ENCODE results near the gene TBCK. TPM values are rescaled to one million over a fixed set of nuclear protein-coding genes. Genes with fewer than 3 reads are reported as not detected.

TBCK gene
- total RNA-seq (10 to 100 TPM; 18.8 to 29.0 (median 23.7) TPM), polyA plus RNA-seq (6.9 TPM)
- long read RNA-seq, donor 1, transcript TBCK-204 (26 exons, 3,047 nt) = major isoform, 10 of 26 reads
- long read RNA-seq, donor 1, partial matches to known transcripts = 8 of 26 reads
- long read RNA-seq, donor 1, other reads (novel, unspliced or antisense) = 6 of 26 reads
- long read RNA-seq, donor 2, transcript TBCK-204 (26 exons, 3,047 nt) = major isoform, 6 of 6 reads
- long read RNA-seq, donor 2, partial matches to known transcripts = 0 of 6 reads
- long read RNA-seq, donor 2, other reads (novel, unspliced or antisense) = 0 of 6 reads
- long read RNA-seq, donor 3, transcript TBCK-204 (26 exons, 3,047 nt) = major isoform, 14 of 24 reads
- long read RNA-seq, donor 3, partial matches to known transcripts = 3 of 24 reads
- long read RNA-seq, donor 3, other reads (novel, unspliced or antisense) = 4 of 24 reads
- long read RNA-seq, donor 4, partial matches to known transcripts = 1 of 3 reads
- long read RNA-seq, donor 4, other reads (novel, unspliced or antisense) = 1 of 3 reads

DNA sequence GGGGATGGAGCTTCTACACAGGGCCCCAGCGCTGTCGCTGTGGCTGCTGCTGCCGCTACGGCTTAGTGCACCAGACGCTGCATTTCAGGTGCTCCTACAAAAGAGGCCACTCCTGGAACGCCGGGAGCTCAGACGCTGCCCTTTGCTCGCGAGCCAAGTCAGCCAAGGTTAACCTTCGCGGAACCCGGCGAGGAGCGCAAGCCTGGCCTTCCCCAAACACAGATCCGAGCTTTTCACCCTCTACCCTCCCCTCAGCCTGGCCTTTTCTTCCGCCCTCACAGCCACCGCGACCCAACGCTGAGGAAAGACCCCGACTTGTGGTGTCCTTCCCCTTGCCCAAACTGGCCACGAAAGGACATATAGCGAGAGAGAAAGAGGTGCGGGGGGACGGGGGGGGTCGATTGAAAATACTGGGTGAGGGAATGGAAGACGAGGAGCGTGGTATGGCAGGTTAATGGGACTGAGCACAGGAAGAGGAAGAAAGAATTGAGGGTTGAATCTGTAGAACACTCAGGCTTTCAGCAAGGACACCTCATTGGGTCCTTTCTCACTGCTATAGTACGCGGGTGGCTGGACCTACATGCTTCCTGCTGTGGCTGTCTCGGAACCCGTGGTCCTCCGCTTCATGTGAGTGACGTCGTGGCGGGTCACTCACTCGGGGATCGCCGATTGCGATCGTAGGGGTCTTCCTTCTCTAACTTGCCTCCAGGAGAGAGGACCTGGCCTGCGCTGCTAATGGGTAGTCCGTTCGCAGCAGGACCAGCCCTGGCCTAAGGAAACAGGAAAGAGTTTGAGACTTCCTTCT, at the start of gene TBCK, which contains the start of gene AIMP1:
Gene TBCK, minus strand, starts transcription at position 242 of the 805 bp plus-strand sequence. CDS start 7,249 bp downstream, outside the sequence.
Gene AIMP1, plus strand, starts transcription at position 583 of the 805 bp plus-strand sequence. CDS start 8,460 bp downstream, outside the sequence.
- WGBS = under 1% methylated on average over 44 of the region's 44 CpGs
- ATAC-seq (peak; percentile 98 to 99), DNase-seq (peak; percentile 89 to 94 (median 94))
- Histone ChIP-seq H3K4me3 (ENCODE audit: low read length) (peak within 1 kb of the TSS; percentile 90), H3K9me3 (ENCODE audit: control insufficient read depth, low read length) (no peaks in the 10 kb centered on the region), H3K27me3 (ENCODE audit: control insufficient read depth, insufficient read depth) (no peaks in the 10 kb centered on the region), H3K4me1 (ENCODE audit: control insufficient read depth, insufficient read depth, low read length) (peaks cover 2% of the 10 kb centered on the region), H3K27ac (ENCODE audit: low read length) (peak within 1 kb of the TSS; percentile 71)
- intact Hi-C loops (cut with DNase I) = no loop called here

DNA sequence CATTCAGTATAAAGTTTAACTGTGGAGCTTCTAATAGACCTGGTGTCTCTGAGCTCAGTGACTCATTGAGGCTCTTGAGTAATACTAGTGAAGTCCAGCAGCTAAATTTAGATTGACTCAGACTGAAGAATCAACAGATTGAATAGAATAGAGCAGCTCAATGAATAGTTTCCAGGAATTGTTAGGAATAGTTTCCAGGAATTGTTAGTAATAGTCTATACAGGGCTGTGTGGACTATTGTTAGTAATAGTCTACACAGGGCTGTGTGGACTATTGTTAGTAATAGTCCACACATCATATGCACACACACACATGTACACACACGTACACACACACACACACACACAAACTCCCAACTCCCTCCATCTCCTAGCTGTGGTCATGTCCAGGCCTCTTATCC, 49.6 kb upstream of the TBCK start:
- peak; percentile 88 to 96 for ATAC-seq
- Histone ChIP-seq H3K4me3 (ENCODE audit: low read length) (no peak overlapping the region), H3K27ac (ENCODE audit: low read length) (no peak overlapping the region), H3K27me3 (ENCODE audit: control insufficient read depth, insufficient read depth) (no peaks in the 10 kb centered on the region), H3K9me3 (ENCODE audit: control insufficient read depth, low read length) (no peaks in the 10 kb centered on the region), H3K4me1 (ENCODE audit: control insufficient read depth, insufficient read depth, low read length) (no peaks in the 10 kb centered on the region)
- 61% methylated on average over 1 of the region's 1 CpG for WGBS
- no peak for DNase-seq
- intact Hi-C loops (cut with DNase I) = loop anchor here in 1 of 4 donors (5.0 kb wide), 1 partner anchor 137 kb away; no protein-coding TSS in a partner anchor

DNA sequence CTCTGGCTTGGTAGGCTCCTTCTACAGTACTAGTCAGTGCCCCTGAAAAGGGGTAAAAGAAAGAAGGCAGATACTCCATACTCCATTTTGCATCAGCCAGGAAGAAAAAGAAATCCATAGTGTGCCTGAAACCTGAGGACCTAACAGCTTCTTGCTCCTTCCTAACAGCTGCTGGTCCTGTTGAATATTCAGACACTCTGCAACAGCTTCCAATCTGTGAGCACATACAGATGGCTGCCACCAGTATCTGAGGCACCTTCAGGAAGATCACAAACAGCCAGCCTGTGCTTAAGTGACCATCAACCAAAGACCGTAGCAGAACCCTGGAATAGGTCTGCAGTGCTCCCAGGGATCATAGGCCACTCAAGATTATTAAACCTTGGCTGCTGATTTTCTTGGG, 48.3 kb upstream of the TBCK start:
- no peaks in the 10 kb centered on the region for H3K4me1 ChIP-seq (ENCODE audit: control insufficient read depth, insufficient read depth, low read length)
- intact Hi-C loops (cut with DNase I) = no loop called here
- H3K4me3 ChIP-seq (ENCODE audit: low read length) = no peak overlapping the region
- no peaks in the 10 kb centered on the region for H3K27me3 ChIP-seq (ENCODE audit: control insufficient read depth, insufficient read depth)
- H3K9me3 ChIP-seq (ENCODE audit: control insufficient read depth, low read length) = no peaks in the 10 kb centered on the region
- H3K27ac ChIP-seq (ENCODE audit: low read length) = no peak overlapping the region
- 82% methylated on average over 1 of the region's 1 CpG for WGBS
- no peak for DNase-seq
- ATAC-seq = no peak

- no peaks in the 10 kb centered on the region for H3K27me3 ChIP-seq (ENCODE audit: control insufficient read depth, insufficient read depth)
- intact Hi-C loops (cut with DNase I) = no loop called here
- no peaks in the 10 kb centered on the region for H3K4me1 ChIP-seq (ENCODE audit: control insufficient read depth, insufficient read depth, low read length)
- no peak for ATAC-seq
- 72% methylated on average over 3 of the region's 3 CpGs for WGBS
- no peak for DNase-seq
- H3K27ac ChIP-seq (ENCODE audit: low read length) = no peak overlapping the region
- H3K4me3 ChIP-seq (ENCODE audit: low read length) = no peak overlapping the region
- H3K9me3 ChIP-seq (ENCODE audit: control insufficient read depth, low read length) = no peaks in the 10 kb centered on the region
Observed at GRCh38 chr4:106362086-106362825, 46.2 kb upstream of the TBCK start.

DNA sequence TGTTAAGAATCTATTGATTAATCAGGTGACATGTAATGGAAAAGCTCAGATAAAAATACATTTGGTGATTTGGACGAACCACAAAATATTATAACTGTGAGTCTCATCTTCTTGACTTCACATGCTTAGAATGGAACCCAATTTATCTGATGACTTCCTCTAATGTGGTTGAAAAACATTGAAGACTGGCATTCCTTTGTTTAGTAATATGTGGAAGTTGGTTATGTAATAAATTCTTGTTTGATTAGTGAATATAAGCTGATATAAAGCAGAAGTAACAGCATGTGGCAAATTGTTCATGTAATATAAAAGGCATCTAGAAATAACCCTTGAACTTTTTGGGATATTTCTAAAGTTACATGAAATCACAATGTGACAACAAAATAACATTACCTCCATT, 42.9 kb upstream of the TBCK start:
- no peaks in the 10 kb centered on the region for H3K27me3 ChIP-seq (ENCODE audit: control insufficient read depth, insufficient read depth)
- H3K4me1 ChIP-seq (ENCODE audit: control insufficient read depth, insufficient read depth, low read length) = no peaks in the 10 kb centered on the region
- no peak overlapping the region for H3K27ac ChIP-seq (ENCODE audit: low read length)
- no peaks in the 10 kb centered on the region for H3K9me3 ChIP-seq (ENCODE audit: control insufficient read depth, low read length)
- intact Hi-C loops (cut with DNase I) = no loop called here
- WGBS = 76% methylated on average over 1 of the region's 1 CpG
- ATAC-seq = no peak
- no peak for DNase-seq
- H3K4me3 ChIP-seq (ENCODE audit: low read length) = no peak overlapping the region

DNA sequence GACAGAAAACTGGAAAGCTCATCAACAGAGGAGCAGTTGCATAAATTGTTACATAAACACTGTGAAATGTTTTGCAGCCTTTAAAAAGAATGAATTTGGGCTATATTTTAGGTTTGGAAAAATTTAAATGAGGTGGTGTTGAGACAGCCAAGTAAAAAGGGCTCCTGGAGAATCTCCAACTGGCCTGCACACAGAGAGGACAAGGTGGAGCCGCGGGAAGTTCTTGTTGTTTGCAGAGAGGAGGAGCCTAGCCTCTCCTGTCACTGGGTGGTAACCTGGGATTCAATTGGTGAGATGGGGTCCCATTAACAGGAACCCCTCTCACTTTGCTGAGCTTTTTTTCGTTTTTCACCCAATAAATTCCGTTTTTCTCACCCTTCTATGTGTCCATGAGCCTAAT, 39.2 kb upstream of the TBCK start:
- Histone ChIP-seq H3K27ac (ENCODE audit: low read length) (no peak overlapping the region), H3K9me3 (ENCODE audit: control insufficient read depth, low read length) (no peaks in the 10 kb centered on the region), H3K4me1 (ENCODE audit: control insufficient read depth, insufficient read depth, low read length) (no peaks in the 10 kb centered on the region), H3K27me3 (ENCODE audit: control insufficient read depth, insufficient read depth) (no peaks in the 10 kb centered on the region), H3K4me3 (ENCODE audit: low read length) (peak overlapping the region; percentile 35)
- WGBS = 35% methylated on average over 4 of the region's 4 CpGs
- peak; percentile 50 to 69 for ATAC-seq
- DNase-seq = peak in 2 of 3 donors; percentile 15 to 49
- intact Hi-C loops (cut with DNase I) = no loop called here

GRCh38 chr4:106353786-106354185, 37.8 kb upstream of the TBCK start:
- Histone ChIP-seq H3K27me3 (ENCODE audit: control insufficient read depth, insufficient read depth) (no peaks in the 10 kb centered on the region), H3K4me3 (ENCODE audit: low read length) (no peak overlapping the region), H3K9me3 (ENCODE audit: control insufficient read depth, low read length) (no peaks in the 10 kb centered on the region), H3K4me1 (ENCODE audit: control insufficient read depth, insufficient read depth, low read length) (no peaks in the 10 kb centered on the region), H3K27ac (ENCODE audit: low read length) (no peak overlapping the region)
- 94% methylated on average over 1 of the region's 1 CpG for WGBS
- ATAC-seq (no peak), DNase-seq (no peak)
- intact Hi-C loops (cut with DNase I) = no loop called here

- H3K27me3 ChIP-seq (ENCODE audit: control insufficient read depth, insufficient read depth) = no peaks in the 10 kb centered on the region
- no peak overlapping the region for H3K4me3 ChIP-seq (ENCODE audit: low read length)
- DNase-seq (no peak), ATAC-seq (no peak)
- intact Hi-C loops (cut with DNase I) = no loop called here
- H3K27ac ChIP-seq (ENCODE audit: low read length) = no peak overlapping the region
- H3K4me1 ChIP-seq (ENCODE audit: control insufficient read depth, insufficient read depth, low read length) = no peaks in the 10 kb centered on the region
- no peaks in the 10 kb centered on the region for H3K9me3 ChIP-seq (ENCODE audit: control insufficient read depth, low read length)
Observed at GRCh38 chr4:106351016-106351415, 35.0 kb upstream of the TBCK start.

DNA sequence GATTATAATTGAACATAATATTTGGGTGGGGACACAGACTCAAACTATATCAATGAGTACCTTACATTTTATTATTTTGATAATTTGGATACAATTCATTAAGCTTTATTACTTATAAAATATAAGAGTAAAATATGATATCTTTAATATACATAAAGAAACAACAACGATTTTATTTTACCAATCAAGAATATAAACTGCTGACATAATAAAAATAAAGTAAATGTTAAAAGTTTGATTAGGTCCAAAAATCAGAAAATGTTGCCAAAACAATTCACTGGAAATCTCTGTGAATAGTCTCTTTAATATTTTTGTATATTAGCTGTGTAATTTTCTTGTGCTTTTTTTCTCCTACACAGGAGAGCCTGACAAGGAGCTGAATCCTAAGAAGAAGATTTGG, 31.2 kb upstream of the TBCK start:
- no peak for ATAC-seq
- no peaks in the 10 kb centered on the region for H3K4me1 ChIP-seq (ENCODE audit: control insufficient read depth, insufficient read depth, low read length)
- no peak overlapping the region for H3K27ac ChIP-seq (ENCODE audit: low read length)
- no peaks in the 10 kb centered on the region for H3K9me3 ChIP-seq (ENCODE audit: control insufficient read depth, low read length)
- H3K4me3 ChIP-seq (ENCODE audit: low read length) = no peak overlapping the region
- 93% methylated on average over 1 of the region's 1 CpG for WGBS
- no peaks in the 10 kb centered on the region for H3K27me3 ChIP-seq (ENCODE audit: control insufficient read depth, insufficient read depth)
- no peak for DNase-seq
- intact Hi-C loops (cut with DNase I) = no loop called here

- Histone ChIP-seq H3K27ac (ENCODE audit: low read length) (no peak overlapping the region), H3K9me3 (ENCODE audit: control insufficient read depth, low read length) (no peaks in the 10 kb centered on the region), H3K4me3 (ENCODE audit: low read length) (no peak overlapping the region), H3K27me3 (ENCODE audit: control insufficient read depth, insufficient read depth) (no peaks in the 10 kb centered on the region), H3K4me1 (ENCODE audit: control insufficient read depth, insufficient read depth, low read length) (no peaks in the 10 kb centered on the region)
- no peak for DNase-seq
- intact Hi-C loops (cut with DNase I) = no loop called here
- ATAC-seq = no peak
- 64% methylated on average over 1 of the region's 1 CpG for WGBS
Observed at GRCh38 chr4:106344647-106344970, 28.6 kb upstream of the TBCK start.
